Upper lobe of left lung (tissue), 4 donors: Measurements from ENCODE around the gene FAM222A.

ENCODE experiments used
- CTCF ChIP-seq, 6 experiments: fragments of 450-650 bp in 4 of 6; fragments of 200-600 bp in 2 of 6; sonication (generic) in 2 of 6; IDR thresholded peaks; one replicate each; pipeline ENCODE4 v1.5.1; 2016 to 2019; ENCODE audit warnings: antibody characterized with exemption in 6 of 6
- EP300 ChIP-seq, 4 donors: sonication (generic); formaldehyde crosslinking; IDR thresholded peaks; one replicate each; pipeline ENCODE4 v1.5.1; 2017; ENCODE audit warnings: antibody characterized with exemption in 4 of 4, control low read depth in 2 of 4
- POLR2A ChIP-seq, 4 donors: fragments of 450-650 bp; IDR thresholded peaks; one replicate each; pipeline ENCODE4 v1.5.1; 2016 to 2017; ENCODE audit warnings: antibody characterized with exemption in 4 of 4, mild to moderate bottlenecking in 2 of 4
- POLR2AphosphoS5 ChIP-seq, 2 donors: sonication (generic); formaldehyde crosslinking; IDR thresholded peaks; one replicate each; pipeline ENCODE4 v1.5.1; 2017; ENCODE audit warnings: antibody characterized with exemption in 2 of 2

- TF ChIP-seq CTCF (IDR thresholded peaks at IDR 0.05), result no peak
- TF ChIP-seq POLR2A (IDR thresholded peaks at IDR 0.05), result no peak
- TF ChIP-seq POLR2AphosphoS5 (IDR thresholded peaks at IDR 0.05), result no peak
- TF ChIP-seq EP300 (IDR thresholded peaks at IDR 0.05), result no peak
These were observed 72.2 kb downstream of the FAM222A start for GRCh38 chr12:109785854-109786253.
